SK-N-SH (cell line): Measurements from ENCODE around the gene TSSK1B. TPM values are rescaled to one million over a fixed set of nuclear protein-coding genes. Genes with fewer than 3 reads are reported as not detected.

Source experiments
- CTCF ChIA-PET: fragments of 300-600, 350-600 bp; formaldehyde crosslinking; extraction: SDS; loops from one replicate; lab custom pipeline; 2021; lab: Yijun Ruan, JAX
- POLR2A ChIA-PET: fragments of 350-600 bp; sonication (Branson Sonifier 250); formaldehyde crosslinking; extraction: SDS; loops from one replicate; lab custom pipeline; 2020; ENCODE audit warnings: antibody characterized with exemption, inconsistent platforms; lab: Yijun Ruan, JAX
- DNase-seq: peaks from one replicate; pipeline ENCODE4 v3.0.0; 2012
- H2AFZ ChIP-seq: fragments of 200-600 bp; sonication (generic); 2 replicates; pipeline ENCODE4 v1.8.1; 2016; ENCODE audit warnings: antibody characterized with exemption, mild to moderate bottlenecking, low read depth
- H3F3A ChIP-seq: fragments of 200-600 bp; sonication (generic); replicated peaks from 2 replicates; pipeline ENCODE3; 2016; ENCODE audit warnings: antibody characterized with exemption, mild to moderate bottlenecking; ENCODE audit not compliant: insufficient read depth
- H3K27ac ChIP-seq, 2 experiments: fragments of 200-500 bp in 1 of 2; fragments of 200-600 bp in 1 of 2; sonication (Bioruptor generic) in 1 of 2; sonication (generic), shearing (Covaris generic) in 1 of 2; 2 replicates each; pipeline versions ENCODE4 v1.5.1 to v1.6.1; 2014 to 2016; ENCODE audit warnings: low read depth in 2 of 2, inconsistent platforms in 1 of 2, low read length in 1 of 2, mild to moderate bottlenecking in 1 of 2, mixed read lengths in 1 of 2
- H3K27me3 ChIP-seq: fragments of 200-600 bp; sonication (generic), shearing (Covaris generic); 2 replicates; pipeline ENCODE4 v1.6.1; 2016; ENCODE audit warnings: mixed run types; ENCODE audit not compliant: insufficient read depth
- H3K36me3 ChIP-seq, 2 experiments: fragments of 200-500 bp in 1 of 2; fragments of 200-600 bp in 1 of 2; sonication (Bioruptor generic) in 1 of 2; sonication (generic) in 1 of 2; replicated peaks in 1 of 2; 2 replicates each; pipeline versions ENCODE3 to v1.5.1; 2014 to 2016; ENCODE audit warnings: low read length in 1 of 2, mild to moderate bottlenecking in 1 of 2; ENCODE audit not compliant: insufficient read depth in 2 of 2, control insufficient read depth in 1 of 2
- H3K4me1 ChIP-seq, 2 experiments: fragments of 200-500 bp in 1 of 2; fragments of 200-600 bp in 1 of 2; sonication (Bioruptor generic) in 1 of 2; sonication (generic), shearing (Covaris generic) in 1 of 2; 2 replicates each; pipeline versions ENCODE4 v1.5.1 to v1.6.1; 2014 to 2016; ENCODE audit warnings: low read depth in 1 of 2, low read length in 1 of 2, mixed run types in 1 of 2; ENCODE audit not compliant: insufficient read depth in 2 of 2, control insufficient read depth in 1 of 2
- H3K4me2 ChIP-seq: fragments of 200-600 bp; sonication (generic), shearing (Covaris generic); 2 replicates; pipeline ENCODE4 v1.6.1; 2017; ENCODE audit warnings: mixed run types
- H3K4me3 ChIP-seq, 2 experiments: fragments of 200-500 bp in 1 of 2; fragments of 200-600 bp in 1 of 2; sonication (Bioruptor generic) in 1 of 2; sonication (generic), shearing (Covaris generic) in 1 of 2; 2 replicates each; pipeline versions ENCODE4 v1.5.1 to v1.8.1; 2014 to 2016; ENCODE audit warnings: low read depth in 2 of 2, inconsistent platforms in 1 of 2, low read length in 1 of 2, mild to moderate bottlenecking in 1 of 2, mixed read lengths in 1 of 2, moderate library complexity in 1 of 2
- H3K79me2 ChIP-seq: fragments of 200-600 bp; sonication (generic); 2 replicates; pipeline ENCODE4 v1.8.1; 2017; ENCODE audit warnings: mild to moderate bottlenecking; ENCODE audit not compliant: insufficient read depth
- H3K9ac ChIP-seq: fragments of 200-600 bp; sonication (generic); 2 replicates; pipeline ENCODE4 v1.6.1; 2017; ENCODE audit warnings: mixed run types
- H3K9me2 ChIP-seq: fragments of 200-600 bp; sonication (generic); 2 replicates; pipeline ENCODE4 v1.6.1; 2017; ENCODE audit warnings: mixed run types
- H3K9me3 ChIP-seq: fragments of 200-600 bp; sonication (generic); 2 replicates; pipeline ENCODE4 v1.6.1; 2017; ENCODE audit warnings: mixed run types, mild to moderate bottlenecking, moderate library complexity
- H4K20me1 ChIP-seq: fragments of 200-600 bp; sonication (generic); 2 replicates; pipeline ENCODE4 v1.6.1; 2017; ENCODE audit warnings: mild to moderate bottlenecking, mixed run types; ENCODE audit not compliant: insufficient read depth
- FOXJ3 ChIP-seq: sonication (generic); formaldehyde crosslinking; IDR thresholded peaks from 2 replicates; pipeline ENCODE4 v1.5.1; 2020; ENCODE audit warnings: mild to moderate bottlenecking, missing genetic modification reagents
- FOXM1 ChIP-seq: IDR thresholded peaks from 2 replicates; pipeline ENCODE4 v1.4.0; 2012; ENCODE audit warnings: low read depth, mild to moderate bottlenecking
- POLR2AphosphoS5 ChIP-seq: IDR thresholded peaks from 2 replicates; pipeline ENCODE4 v1.6.1; 2012; ENCODE audit warnings: low read depth, low read length
- RAD21 ChIP-seq: IDR thresholded peaks from 2 replicates; pipeline ENCODE4 v1.6.1; 2012; ENCODE audit warnings: mild to moderate bottlenecking, low read length
- SMC3 ChIP-seq: IDR thresholded peaks from 2 replicates; pipeline ENCODE4 v1.6.1; 2012; ENCODE audit warnings: low read depth, low read length, improper control_type of control experiment
- TAF1 ChIP-seq: IDR thresholded peaks from 2 replicates; pipeline ENCODE4 v1.6.1; 2012; ENCODE audit warnings: low read depth, mild to moderate bottlenecking, low read length, moderate library complexity, borderline replicate concordance
- TCF12 ChIP-seq: IDR thresholded peaks from 2 replicates; pipeline ENCODE4 v1.4.0; 2012
- WGBS: methylation state at CpG from one replicate; pipeline ENCODE4 v1.1.6; 2017; ENCODE audit warnings: low lambda C conversion rate; 5-methylcytosine and 5-hydroxymethylcytosine counted together
- polyA plus RNA-seq, 3 experiments: library from polyadenylated mRNA; depleted of rRNA; stranded (reverse); fragments of >200 nt; gene quantifications; 2 replicates each; pipeline ENCODE4 v1.2.3, GENCODE V29; 2012
- TF ChIP-seq, protein P1 (sequence below): fragments of 200-600 bp; sonication (generic); IDR thresholded peaks from 2 replicates; pipeline ENCODE4 v1.6.1; 2017; ENCODE audit warnings: antibody characterized with exemption, mild to moderate bottlenecking, moderate library complexity
- TF ChIP-seq, protein P2 (sequence below): IDR thresholded peaks from 2 replicates; pipeline ENCODE4 v1.4.0; 2012; ENCODE audit warnings: low read depth, borderline replicate concordance
- TF ChIP-seq, protein P3 (sequence below): IDR thresholded peaks from 2 replicates; pipeline ENCODE4; 2012
- TF ChIP-seq, protein P4 (sequence below): IDR thresholded peaks from 2 replicates; pipeline ENCODE4 v1.6.1; 2012; ENCODE audit warnings: mild to moderate bottlenecking, low read depth, low read length, moderate library complexity

The TSSK1B gene
- polyA plus RNA-seq, 1 of the 3 experiments (the other 2 are of a cell fraction) = 0.05 TPM

GRCh38 chr5:113447498-113448050 is 12.8 kb upstream of the TSSK1B start:
- ChIA-PET POLR2A (no interaction called here), CTCF (interaction anchor here (0.6 to 1.6 kb wide), 9 partner anchors 9 to 460 kb away, joined by 3 to 5 read pairs (median 4); partner anchors contain the start of gene MCC)
- Histone ChIP-seq H3K4me2 (no peak overlapping the region), H3K9ac (no peak overlapping the region), H4K20me1 (no peaks in the 10 kb centered on the region), H3K9me3 (no peaks in the 10 kb centered on the region), H3K36me3 (no peaks in the 10 kb centered on the region), H3F3A (no peaks in the 10 kb centered on the region), H3K9me2 (no peaks in the 10 kb centered on the region), H3K27me3 (no peaks in the 10 kb centered on the region)
- WGBS = 47% methylated on average over 4 of the region's 4 CpGs
- DNase-seq = peak; percentile 69
- TF ChIP-seq SMC3 (peak; percentile 47; the same call in 1 of the 2 replicates), FOXJ3 (no peak), RAD21 (peak; percentile 53)
- TF ChIP-seq, protein P1, sequence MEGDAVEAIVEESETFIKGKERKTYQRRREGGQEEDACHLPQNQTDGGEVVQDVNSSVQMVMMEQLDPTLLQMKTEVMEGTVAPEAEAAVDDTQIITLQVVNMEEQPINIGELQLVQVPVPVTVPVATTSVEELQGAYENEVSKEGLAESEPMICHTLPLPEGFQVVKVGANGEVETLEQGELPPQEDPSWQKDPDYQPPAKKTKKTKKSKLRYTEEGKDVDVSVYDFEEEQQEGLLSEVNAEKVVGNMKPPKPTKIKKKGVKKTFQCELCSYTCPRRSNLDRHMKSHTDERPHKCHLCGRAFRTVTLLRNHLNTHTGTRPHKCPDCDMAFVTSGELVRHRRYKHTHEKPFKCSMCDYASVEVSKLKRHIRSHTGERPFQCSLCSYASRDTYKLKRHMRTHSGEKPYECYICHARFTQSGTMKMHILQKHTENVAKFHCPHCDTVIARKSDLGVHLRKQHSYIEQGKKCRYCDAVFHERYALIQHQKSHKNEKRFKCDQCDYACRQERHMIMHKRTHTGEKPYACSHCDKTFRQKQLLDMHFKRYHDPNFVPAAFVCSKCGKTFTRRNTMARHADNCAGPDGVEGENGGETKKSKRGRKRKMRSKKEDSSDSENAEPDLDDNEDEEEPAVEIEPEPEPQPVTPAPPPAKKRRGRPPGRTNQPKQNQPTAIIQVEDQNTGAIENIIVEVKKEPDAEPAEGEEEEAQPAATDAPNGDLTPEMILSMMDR = peak; percentile 37; the same call in 1 of the 2 replicates
- TF ChIP-seq, all 33 proteins: peak for 3
- no peak overlapping the region for H2AFZ ChIP-seq
- peaks cover 0 to 2% of the 10 kb centered on the region in 2 experiments; a peak in 1 of 4 replicates for H3K4me1 ChIP-seq
- no peaks in the 10 kb centered on the region for H3K79me2 ChIP-seq
- H3K27ac ChIP-seq = no peak overlapping the region
- H3K4me3 ChIP-seq = no peak overlapping the region

GRCh38 chr5:113446358-113446927 is 11.7 kb upstream of the TSSK1B start:
- H3K36me3 ChIP-seq = no peaks in the 10 kb centered on the region
- CTCF ChIA-PET = interaction anchor here (1.1 kb wide), 1 partner anchor 58 kb away, joined by 4 read pairs; no protein-coding TSS in a partner anchor

More at GRCh38 chr5:113446358-113446927, 11.7 kb upstream of the TSSK1B start:
- Histone ChIP-seq H3K27me3 (no peaks in the 10 kb centered on the region), H3F3A (no peaks in the 10 kb centered on the region), H3K4me2 (no peak overlapping the region), H3K9me2 (no peaks in the 10 kb centered on the region), H3K9me3 (no peaks in the 10 kb centered on the region), H3K9ac (no peak overlapping the region), H4K20me1 (no peaks in the 10 kb centered on the region), H2AFZ (no peak overlapping the region), H3K4me3 (no peak overlapping the region), H3K79me2 (no peaks in the 10 kb centered on the region), H3K4me1 (peaks cover 0 to 2% of the 10 kb centered on the region in 2 experiments; a peak in 1 of 4 replicates), H3K27ac (no peak overlapping the region)
- POLR2A ChIA-PET = no interaction called here
- WGBS = 14% methylated on average over 2 of the region's 2 CpGs
- no peak for DNase-seq
- TF ChIP-seq, protein P2, sequence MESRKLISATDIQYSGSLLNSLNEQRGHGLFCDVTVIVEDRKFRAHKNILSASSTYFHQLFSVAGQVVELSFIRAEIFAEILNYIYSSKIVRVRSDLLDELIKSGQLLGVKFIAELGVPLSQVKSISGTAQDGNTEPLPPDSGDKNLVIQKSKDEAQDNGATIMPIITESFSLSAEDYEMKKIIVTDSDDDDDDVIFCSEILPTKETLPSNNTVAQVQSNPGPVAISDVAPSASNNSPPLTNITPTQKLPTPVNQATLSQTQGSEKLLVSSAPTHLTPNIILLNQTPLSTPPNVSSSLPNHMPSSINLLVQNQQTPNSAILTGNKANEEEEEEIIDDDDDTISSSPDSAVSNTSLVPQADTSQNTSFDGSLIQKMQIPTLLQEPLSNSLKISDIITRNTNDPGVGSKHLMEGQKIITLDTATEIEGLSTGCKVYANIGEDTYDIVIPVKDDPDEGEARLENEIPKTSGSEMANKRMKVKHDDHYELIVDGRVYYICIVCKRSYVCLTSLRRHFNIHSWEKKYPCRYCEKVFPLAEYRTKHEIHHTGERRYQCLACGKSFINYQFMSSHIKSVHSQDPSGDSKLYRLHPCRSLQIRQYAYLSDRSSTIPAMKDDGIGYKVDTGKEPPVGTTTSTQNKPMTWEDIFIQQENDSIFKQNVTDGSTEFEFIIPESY = no peak
- TF ChIP-seq FOXM1 (no peak), TAF1 (no peak), TCF12 (peak; percentile 21; the same call in 1 of the 2 replicates), POLR2AphosphoS5 (no peak)
- TF ChIP-seq, protein P3, sequence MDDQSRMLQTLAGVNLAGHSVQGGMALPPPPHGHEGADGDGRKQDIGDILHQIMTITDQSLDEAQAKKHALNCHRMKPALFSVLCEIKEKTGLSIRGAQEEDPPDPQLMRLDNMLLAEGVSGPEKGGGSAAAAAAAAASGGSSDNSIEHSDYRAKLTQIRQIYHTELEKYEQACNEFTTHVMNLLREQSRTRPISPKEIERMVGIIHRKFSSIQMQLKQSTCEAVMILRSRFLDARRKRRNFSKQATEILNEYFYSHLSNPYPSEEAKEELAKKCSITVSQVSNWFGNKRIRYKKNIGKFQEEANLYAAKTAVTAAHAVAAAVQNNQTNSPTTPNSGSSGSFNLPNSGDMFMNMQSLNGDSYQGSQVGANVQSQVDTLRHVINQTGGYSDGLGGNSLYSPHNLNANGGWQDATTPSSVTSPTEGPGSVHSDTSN = 0 out of 2 replicates have a peak, but pooled peaks have one; percentile 6
- TF ChIP-seq, protein P4, sequence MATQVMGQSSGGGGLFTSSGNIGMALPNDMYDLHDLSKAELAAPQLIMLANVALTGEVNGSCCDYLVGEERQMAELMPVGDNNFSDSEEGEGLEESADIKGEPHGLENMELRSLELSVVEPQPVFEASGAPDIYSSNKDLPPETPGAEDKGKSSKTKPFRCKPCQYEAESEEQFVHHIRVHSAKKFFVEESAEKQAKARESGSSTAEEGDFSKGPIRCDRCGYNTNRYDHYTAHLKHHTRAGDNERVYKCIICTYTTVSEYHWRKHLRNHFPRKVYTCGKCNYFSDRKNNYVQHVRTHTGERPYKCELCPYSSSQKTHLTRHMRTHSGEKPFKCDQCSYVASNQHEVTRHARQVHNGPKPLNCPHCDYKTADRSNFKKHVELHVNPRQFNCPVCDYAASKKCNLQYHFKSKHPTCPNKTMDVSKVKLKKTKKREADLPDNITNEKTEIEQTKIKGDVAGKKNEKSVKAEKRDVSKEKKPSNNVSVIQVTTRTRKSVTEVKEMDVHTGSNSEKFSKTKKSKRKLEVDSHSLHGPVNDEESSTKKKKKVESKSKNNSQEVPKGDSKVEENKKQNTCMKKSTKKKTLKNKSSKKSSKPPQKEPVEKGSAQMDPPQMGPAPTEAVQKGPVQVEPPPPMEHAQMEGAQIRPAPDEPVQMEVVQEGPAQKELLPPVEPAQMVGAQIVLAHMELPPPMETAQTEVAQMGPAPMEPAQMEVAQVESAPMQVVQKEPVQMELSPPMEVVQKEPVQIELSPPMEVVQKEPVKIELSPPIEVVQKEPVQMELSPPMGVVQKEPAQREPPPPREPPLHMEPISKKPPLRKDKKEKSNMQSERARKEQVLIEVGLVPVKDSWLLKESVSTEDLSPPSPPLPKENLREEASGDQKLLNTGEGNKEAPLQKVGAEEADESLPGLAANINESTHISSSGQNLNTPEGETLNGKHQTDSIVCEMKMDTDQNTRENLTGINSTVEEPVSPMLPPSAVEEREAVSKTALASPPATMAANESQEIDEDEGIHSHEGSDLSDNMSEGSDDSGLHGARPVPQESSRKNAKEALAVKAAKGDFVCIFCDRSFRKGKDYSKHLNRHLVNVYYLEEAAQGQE = no peak
